Measurements from ENCODE around the gene SYDE1. TPM values are rescaled to one million over a fixed set of nuclear protein-coding genes. Genes with fewer than 3 reads are reported as not detected.

Gene SYDE1
- total RNA-seq, 3 donors from 2014 or later (not counting 1 experiment from before 2014, with no cell fraction given): not detected

GRCh38 chr19:15123031-15123890, 16.1 kb downstream of the SYDE1 start:
- H3K27me3 ChIP-seq (ENCODE audit: control insufficient read depth, insufficient read depth, low read length): no peaks in the 10 kb centered on the region
- H3K9me3 ChIP-seq (ENCODE audit: control insufficient read depth, insufficient read depth, low read length): no peaks in the 10 kb centered on the region
- DNase-seq: no peak
- H3K27ac ChIP-seq (ENCODE audit: low read length): no peak overlapping the region
- Mint-ChIP-seq H3K4me1 (peaks cover 17 to 24% of the 10 kb centered on the region in 2 donors), H3K27ac (no peak overlapping the region), H3K9me3 (no peaks in the 10 kb centered on the region), H3K36me3 (no peaks in the 10 kb centered on the region), H3K4me3 (peak overlapping the region; percentile 40), H3K27me3 (ENCODE audit: low read depth in 2 of 2) (peaks cover 3 to 5% of the 10 kb centered on the region in 2 donors)
- intact Hi-C loops (cut with micrococcal nuclease): no loop called here
- no peak overlapping the region for H3K4me3 ChIP-seq (ENCODE audit: low read length)
- ATAC-seq: no peak
- 98% methylated on average over 22 of the region's 22 CpGs for WGBS (ENCODE audit: insufficient coverage)
- TF ChIP-seq CTCF (IDR thresholded peaks at IDR 0.05): no peak
- H3K4me1 ChIP-seq (ENCODE audit: control insufficient read depth, insufficient read depth, low read length): peaks cover 17% of the 10 kb centered on the region
- H3K36me3 ChIP-seq (ENCODE audit: control insufficient read depth, insufficient read depth, low read length): peaks cover 24% of the 10 kb centered on the region

GRCh38 chr19:15123900-15124299, 16.7 kb downstream of the SYDE1 start:
- peak overlapping the region; percentile 96 to 99 for H3K27ac Mint-ChIP-seq
- TF ChIP-seq CTCF (IDR thresholded peaks at IDR 0.05): no peak
- no peaks in the 10 kb centered on the region for H3K9me3 Mint-ChIP-seq
- ATAC-seq: no peak
- peaks cover 19% of the 10 kb centered on the region for H3K36me3 ChIP-seq (ENCODE audit: control insufficient read depth, insufficient read depth, low read length)
- peaks cover 17% of the 10 kb centered on the region for H3K4me1 ChIP-seq (ENCODE audit: control insufficient read depth, insufficient read depth, low read length)
- peak overlapping the region; percentile 40 for H3K4me3 Mint-ChIP-seq
- no peaks in the 10 kb centered on the region for H3K9me3 ChIP-seq (ENCODE audit: control insufficient read depth, insufficient read depth, low read length)
- 80% methylated on average over 5 of the region's 5 CpGs for WGBS (ENCODE audit: insufficient coverage)
- no peak for DNase-seq
- H3K27me3 ChIP-seq (ENCODE audit: control insufficient read depth, insufficient read depth, low read length): no peaks in the 10 kb centered on the region
- H3K36me3 Mint-ChIP-seq: no peaks in the 10 kb centered on the region
- H3K4me1 Mint-ChIP-seq: peaks cover 17 to 24% of the 10 kb centered on the region in 2 donors
- H3K27me3 Mint-ChIP-seq (ENCODE audit: low read depth in 2 of 2): peaks cover 4 to 7% of the 10 kb centered on the region in 2 donors
- H3K27ac ChIP-seq (ENCODE audit: low read length): peak overlapping the region; percentile 86
- intact Hi-C loops (cut with micrococcal nuclease): no loop called here
- H3K4me3 ChIP-seq (ENCODE audit: low read length): no peak overlapping the region

GRCh38 chr19:15124572-15125231, 17.5 kb downstream of the SYDE1 start:
- DNase-seq (peak in 1 of 2 donors; percentile 44), ATAC-seq (no peak)
- H3K4me3 ChIP-seq (ENCODE audit: low read length): peak overlapping the region; percentile 80
- Mint-ChIP-seq H3K27me3 (ENCODE audit: low read depth in 2 of 2) (peaks cover 4 to 7% of the 10 kb centered on the region in 2 donors), H3K9me3 (no peaks in the 10 kb centered on the region), H3K36me3 (no peaks in the 10 kb centered on the region), H3K4me3 (peak overlapping the region; percentile 94), H3K4me1 (peaks cover 17 to 24% of the 10 kb centered on the region in 2 donors), H3K27ac (peak overlapping the region; percentile 96 to 99)
- H3K27ac ChIP-seq (ENCODE audit: low read length): peak overlapping the region; percentile 86
- peaks cover 10% of the 10 kb centered on the region for H3K36me3 ChIP-seq (ENCODE audit: control insufficient read depth, insufficient read depth, low read length)
- 2% methylated on average over 33 of the region's 33 CpGs for WGBS (ENCODE audit: insufficient coverage)
- no peak for TF ChIP-seq CTCF (IDR thresholded peaks at IDR 0.05)
- no peaks in the 10 kb centered on the region for H3K27me3 ChIP-seq (ENCODE audit: control insufficient read depth, insufficient read depth, low read length)
- H3K9me3 ChIP-seq (ENCODE audit: control insufficient read depth, insufficient read depth, low read length): no peaks in the 10 kb centered on the region
- H3K4me1 ChIP-seq (ENCODE audit: control insufficient read depth, insufficient read depth, low read length): peaks cover 17% of the 10 kb centered on the region
- intact Hi-C loops (cut with micrococcal nuclease): no loop called here

Measured in natural killer cell (primary cell).